CD1c-positive myeloid dendritic cell (primary cell): Measurements from ENCODE around the gene LAMTOR1.

Experiments
- DNase-seq: peaks from one replicate; pipeline ENCODE4 v3.0.0-alpha.2; 2016; ENCODE audit errors: extremely low spot score

Gene LAMTOR1

DNA sequence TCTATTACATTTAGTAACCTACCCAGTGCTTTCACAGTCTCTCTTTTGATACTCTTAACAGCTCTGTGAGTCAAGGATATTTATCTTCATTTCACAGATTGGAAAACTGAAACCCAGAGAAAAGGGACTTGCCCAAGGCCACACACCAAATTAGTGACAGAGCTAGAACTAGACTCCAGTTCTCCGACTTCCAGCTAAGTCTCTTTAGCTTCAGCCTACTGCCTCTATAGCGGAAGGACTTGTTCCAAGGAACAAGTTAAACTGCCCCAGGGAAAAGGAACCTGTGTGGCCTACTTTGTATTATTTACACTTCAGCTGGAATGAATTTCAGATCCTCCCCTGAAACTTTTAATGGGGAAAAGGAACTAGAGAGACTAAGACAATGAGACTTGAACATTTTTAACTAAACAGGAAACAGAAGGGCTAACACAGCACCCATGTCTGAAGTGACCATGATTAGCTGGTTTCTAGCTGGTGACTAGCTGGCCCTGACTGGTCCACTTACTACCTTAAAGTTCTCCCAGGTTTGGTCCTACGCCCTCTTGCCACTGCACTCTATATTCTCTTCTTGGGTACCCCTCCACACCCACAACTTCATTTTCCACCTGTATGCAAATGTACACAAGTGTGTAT lies 21.2 kb downstream of the LAMTOR1 start:
- DNase-seq, result peak; percentile 81

DNA sequence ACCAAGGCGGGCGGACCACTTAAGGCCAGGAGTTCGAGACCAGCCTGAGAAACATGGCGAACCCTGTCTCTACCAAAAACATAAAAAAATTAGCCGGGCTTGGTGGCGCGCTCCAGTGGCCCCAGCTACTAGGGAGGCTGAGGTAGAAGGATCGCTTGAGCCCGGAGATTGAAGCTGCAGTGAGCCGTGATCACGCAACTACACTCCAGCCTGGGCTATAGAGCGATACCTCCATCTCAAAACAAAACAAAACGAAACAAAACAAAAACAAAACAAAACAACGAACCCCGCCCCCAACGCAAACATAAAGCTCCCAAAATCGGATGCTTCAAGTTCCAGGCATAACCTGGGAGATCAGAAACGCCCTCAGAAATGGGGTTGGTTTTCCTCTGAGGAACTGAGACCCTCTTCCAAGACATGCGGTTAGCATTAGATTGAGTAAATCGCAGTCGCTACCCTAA lies 21.9 kb downstream of the LAMTOR1 start:
- no peak for DNase-seq

DNA sequence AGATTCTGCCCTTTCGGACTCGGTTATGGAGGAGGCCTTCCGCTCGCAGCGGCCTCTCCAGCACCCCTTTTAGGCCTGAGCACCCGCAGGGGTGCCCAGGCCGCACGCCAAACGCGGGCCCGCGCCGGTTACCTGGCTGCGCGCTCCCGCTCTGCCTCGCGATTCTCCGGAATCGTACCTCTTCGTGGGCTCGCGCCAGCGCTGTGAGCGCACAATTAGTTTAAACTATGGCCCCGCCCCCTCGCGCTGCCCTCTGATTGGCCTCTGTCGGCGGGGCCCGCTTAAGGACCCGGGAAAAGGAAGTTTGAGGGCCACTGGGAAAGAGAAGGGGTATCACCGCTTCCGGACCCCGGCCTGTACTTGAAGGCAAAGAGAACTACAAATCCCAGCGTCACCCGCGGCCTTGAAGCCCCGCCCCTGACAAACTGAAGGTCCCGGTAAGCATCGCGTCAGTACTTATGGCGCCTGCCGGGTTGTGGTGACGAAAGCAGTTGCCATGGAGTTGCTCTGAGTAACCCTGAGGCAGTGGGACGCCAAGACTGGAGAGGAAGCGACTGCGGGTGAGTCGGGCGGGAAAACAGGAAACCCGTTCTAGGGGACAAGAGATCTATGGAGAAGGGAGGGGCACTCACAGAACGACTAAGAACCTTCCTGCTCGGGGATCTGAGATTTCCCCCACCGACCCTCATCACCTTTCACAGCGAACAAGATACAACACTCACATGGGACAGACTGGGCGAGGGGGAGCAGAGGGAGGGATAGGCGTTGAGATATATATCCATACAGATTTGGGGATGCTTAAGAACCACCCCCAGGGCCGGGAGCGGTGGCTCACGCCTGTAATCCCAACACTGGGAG lies 22.5 kb downstream of the LAMTOR1 start, which contains the start of the genes LRRC51 and NUMA1:
LRRC51 (plus strand) TSS at position 525 of the 858 bp plus-strand sequence. CDS start 8,234 bp downstream, outside the sequence.
NUMA1 (minus strand) TSS at position 217 of the 858 bp plus-strand sequence. CDS start 44,599 bp downstream, outside the sequence.
- DNase-seq, result peak; percentile 100

GRCh38 chr11:72079819-72080325 lies 23.2 kb downstream of the LAMTOR1 start:
- no peak for DNase-seq

DNA sequence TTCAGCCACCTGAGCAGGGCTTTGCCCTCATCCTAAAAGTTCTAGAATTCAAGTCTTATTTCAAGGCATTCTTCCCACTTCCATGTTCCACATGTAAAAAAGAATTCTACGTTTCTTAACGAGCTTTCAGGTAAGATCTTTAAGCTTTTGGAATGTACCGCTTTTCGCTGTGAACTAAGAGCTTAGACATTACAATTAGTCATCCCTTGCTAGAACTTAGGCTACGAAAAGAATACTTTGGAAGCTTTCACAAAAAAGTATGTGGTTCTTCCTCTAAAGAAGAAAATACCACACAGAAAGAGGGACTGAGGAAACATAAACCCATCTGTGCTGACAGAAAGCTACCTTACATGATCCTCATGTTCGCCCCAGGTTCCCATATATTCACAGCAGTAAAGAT lies 24.6 kb downstream of the LAMTOR1 start:
- DNase-seq, result no peak

- DNase-seq, result no peak
These were observed 27.3 kb downstream of the LAMTOR1 start for GRCh38 chr11:72075756-72076155.

DNA sequence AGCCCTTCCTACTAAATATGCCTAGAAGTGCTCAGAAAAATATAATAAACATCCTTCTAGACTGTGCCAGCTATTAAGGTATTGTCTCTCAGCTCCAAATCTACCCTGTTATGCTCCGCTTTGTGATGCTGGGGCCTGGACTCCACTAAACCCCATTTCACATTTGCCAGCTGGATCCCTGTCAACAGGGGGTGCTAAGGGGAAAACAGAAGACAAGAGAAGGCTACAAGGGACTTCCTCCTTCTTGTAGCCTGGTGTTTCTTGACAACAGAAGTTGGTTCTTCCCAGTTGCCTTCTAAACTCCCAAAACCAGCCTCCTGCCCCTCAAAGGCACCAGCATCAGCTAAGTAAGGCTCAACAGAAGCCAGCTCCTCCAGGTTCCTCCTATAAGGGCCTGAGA lies 28.0 kb downstream of the LAMTOR1 start:
- peak; percentile 68 for DNase-seq

GRCh38 chr11:72072348-72072747 lies 30.7 kb downstream of the LAMTOR1 start:
- no peak for DNase-seq

DNA sequence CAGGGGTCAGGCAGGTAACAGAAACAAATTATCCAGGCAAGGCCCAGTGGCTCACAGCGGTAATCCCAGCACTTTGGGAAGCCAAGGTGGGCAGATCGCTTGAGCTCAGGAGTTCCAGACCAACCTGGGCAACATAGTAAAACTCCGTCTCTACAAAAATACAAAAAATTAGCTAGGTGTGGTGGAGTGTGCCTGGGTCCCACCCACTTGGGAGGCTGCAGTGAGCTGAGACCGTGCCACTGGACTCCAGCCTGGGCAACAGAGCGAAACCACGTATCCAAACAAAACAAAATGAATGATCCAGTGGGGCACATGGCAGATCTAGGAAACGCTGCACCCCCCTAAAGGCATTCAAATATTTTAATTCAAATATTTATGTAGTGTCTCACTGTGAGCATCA lies 32.6 kb downstream of the LAMTOR1 start:
- DNase-seq, result no peak

- DNase-seq, result peak; percentile 94
These were observed 33.3 kb downstream of the LAMTOR1 start for GRCh38 chr11:72069787-72070251.

- DNase-seq, result peak; percentile 72
These were observed 33.9 kb downstream of the LAMTOR1 start for GRCh38 chr11:72069200-72069599.

DNA sequence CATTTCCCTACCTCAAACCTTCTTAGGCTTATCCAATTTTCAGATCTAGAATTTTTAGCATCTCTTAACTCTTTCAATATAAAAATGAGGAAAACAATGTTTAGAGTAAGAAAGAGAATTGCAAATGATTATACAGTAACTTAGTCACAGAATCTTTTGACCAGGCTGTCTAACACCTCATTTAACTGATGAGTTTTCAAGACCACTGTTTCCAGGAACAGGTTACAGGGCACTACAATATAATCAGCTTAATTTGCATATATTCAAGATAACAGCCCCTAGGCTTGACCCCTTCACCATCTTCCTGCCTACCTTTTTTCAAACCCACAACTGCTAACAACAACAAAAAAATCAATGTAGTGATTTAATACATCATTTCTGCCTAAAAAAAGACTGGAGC lies 35.4 kb downstream of the LAMTOR1 start:
- DNase-seq, result no peak

- no peak for DNase-seq
These were observed 35.8 kb downstream of the LAMTOR1 start for GRCh38 chr11:72067266-72067665.

DNA sequence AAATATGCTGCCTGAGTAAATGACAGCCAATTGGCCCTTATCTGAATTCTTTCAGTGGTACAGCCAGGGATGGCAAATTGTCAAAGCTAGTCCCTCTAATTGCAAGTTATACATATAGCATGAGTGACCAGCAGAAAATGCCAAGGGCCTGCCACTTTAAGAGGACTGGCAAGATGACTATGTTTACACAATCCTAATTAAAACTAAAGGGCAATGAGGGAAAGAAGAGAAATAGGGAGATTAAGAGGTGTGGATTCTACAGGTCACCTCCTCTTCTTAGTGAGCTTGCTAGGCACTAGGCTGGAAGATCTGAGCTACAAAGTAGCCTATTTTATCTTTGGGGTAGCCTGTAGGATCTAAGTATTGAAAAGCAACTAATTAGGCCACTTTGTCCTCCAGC lies 36.2 kb downstream of the LAMTOR1 start:
- DNase-seq, result no peak

DNA sequence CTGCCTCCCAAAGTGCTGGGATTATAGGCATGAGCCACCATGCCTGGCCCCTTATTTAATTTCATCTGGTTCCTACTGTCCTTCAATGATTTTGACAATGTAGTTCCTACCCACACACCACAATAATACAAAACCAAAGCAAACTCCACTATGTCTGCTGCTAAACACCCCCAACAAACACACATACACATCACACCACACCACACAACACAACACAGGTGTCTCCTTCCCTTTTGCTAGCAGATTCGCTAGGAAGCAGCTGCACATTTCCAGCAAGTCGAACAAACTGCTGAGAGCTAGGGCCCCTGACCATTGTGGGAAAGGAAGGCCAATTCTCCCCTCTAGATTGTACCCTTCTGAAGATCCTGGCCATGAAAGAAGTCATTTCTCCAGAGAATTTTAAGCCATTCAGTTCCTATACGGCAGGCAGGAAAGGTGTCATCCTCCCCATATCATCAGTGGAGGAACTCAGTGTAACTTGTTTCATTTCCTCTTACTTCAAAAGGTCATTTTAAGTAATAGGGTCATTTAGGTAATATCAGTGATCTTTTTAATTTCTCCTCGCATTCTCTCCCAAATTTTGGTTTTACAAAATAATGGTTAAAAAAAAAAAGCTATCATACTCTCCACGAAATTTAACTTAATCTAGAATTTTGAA lies 41.2 kb downstream of the LAMTOR1 start:
- DNase-seq, result peak; percentile 40

GRCh38 chr11:72058416-72059034 lies 44.6 kb downstream of the LAMTOR1 start:
- DNase-seq, result no peak

- DNase-seq, result no peak
These were observed 54.2 kb downstream of the LAMTOR1 start for GRCh38 chr11:72048766-72049460.
